ENCODE measurements around the gene ARFGEF2. TPM values are rescaled to one million over a fixed set of nuclear protein-coding genes. Genes with fewer than 3 reads are reported as not detected.

ARFGEF2 gene
- total and polyA plus RNA-seq, 8 donors, result 6.5 to 127 (median 33.6) TPM

GRCh38 chr20:49039854-49040253 lies 118.3 kb downstream of the ARFGEF2 start:
- Histone ChIP-seq H3K4me3 (no peak overlapping the region), H3K9me3 (no peaks in the 10 kb centered on the region), H3K36me3 (peaks cover 5 to 14% (median 12%) of the 10 kb centered on the region in 4 donors), H3K27me3 (no peaks in the 10 kb centered on the region), H3K4me1 (peaks cover 0 to 16% (median 4%) of the 10 kb centered on the region in 4 donors), H3K27ac (no peak overlapping the region)
- TF ChIP-seq POLR2AphosphoS5 (IDR thresholded peaks at IDR 0.05) (no peak), POLR2A (IDR thresholded peaks at IDR 0.05) (no peak), EP300 (IDR thresholded peaks at IDR 0.05) (no peak), CTCF (IDR thresholded peaks at IDR 0.05) (no peak)
- intact Hi-C loops (cut with DNase I; ENCODE audit: low total_unique reads), result no loop called here
- DNase-seq, result no peak
- 76 to 99% (median 97%) methylated on average over 5 of the region's 5 CpGs for WGBS, 5 donors

GRCh38 chr20:49043000-49043399 lies 121.5 kb downstream of the ARFGEF2 start:
- 90 to 97% (median 92%) methylated on average over 5 of the region's 5 CpGs for WGBS, 5 donors
- H3K27me3 ChIP-seq, result no peaks in the 10 kb centered on the region
- H3K27ac ChIP-seq, result no peak overlapping the region
- H3K4me1 ChIP-seq, result peaks cover 11 to 30% (median 20%) of the 10 kb centered on the region in 4 donors
- H3K9me3 ChIP-seq, result no peaks in the 10 kb centered on the region
- TF ChIP-seq POLR2A (IDR thresholded peaks at IDR 0.05), result no peak
- TF ChIP-seq CTCF (IDR thresholded peaks at IDR 0.05), result no peak
- TF ChIP-seq POLR2AphosphoS5 (IDR thresholded peaks at IDR 0.05), result no peak
- no peak for TF ChIP-seq EP300 (IDR thresholded peaks at IDR 0.05)
- no peak overlapping the region for H3K4me3 ChIP-seq
- no peaks in the 10 kb centered on the region for H3K36me3 ChIP-seq
- intact Hi-C loops (cut with DNase I; ENCODE audit: low total_unique reads), result no loop called here
- no peak for DNase-seq

GRCh38 chr20:49045440-49046086 lies 124.1 kb downstream of the ARFGEF2 start:
- H3K4me3 ChIP-seq, result peak overlapping the region; percentile 80 to 99 (median 93)
- TF ChIP-seq EP300 (IDR thresholded peaks at IDR 0.05) (peak; percentile 11), POLR2AphosphoS5 (IDR thresholded peaks at IDR 0.05) (no peak), CTCF (IDR thresholded peaks at IDR 0.05) (no peak), POLR2A (IDR thresholded peaks at IDR 0.05) (no peak)
- H3K9me3 ChIP-seq, result no peaks in the 10 kb centered on the region
- H3K27ac ChIP-seq, result peak overlapping the region; percentile 94 to 98 (median 97)
- no peaks in the 10 kb centered on the region for H3K36me3 ChIP-seq
- WGBS, 5 donors, result 5 to 8% (median 8%) methylated on average over 9 to 12 of the region's 12 CpGs
- DNase-seq, result peak; percentile 37 to 57
- intact Hi-C loops (cut with DNase I; ENCODE audit: low total_unique reads), result no loop called here
- no peaks in the 10 kb centered on the region for H3K27me3 ChIP-seq
- H3K4me1 ChIP-seq, result peaks cover 14 to 40% (median 22%) of the 10 kb centered on the region in 4 donors

- no peaks in the 10 kb centered on the region for H3K9me3 ChIP-seq
- H3K27ac ChIP-seq, result peak within 1 kb of the TSS; percentile 94 to 98 (median 97)
- H3K36me3 ChIP-seq, result peaks cover 0 to 2% (median under 1%) of the 10 kb centered on the region in 4 donors
- WGBS, 5 donors, result 0 to 1% (median 0%) methylated on average over 19 to 80 of the region's 80 CpGs
- peak; percentile 95 to 98 for DNase-seq
- TF ChIP-seq EP300 (IDR thresholded peaks at IDR 0.05), result no peak
- peak in 3 of 7 experiments; percentile 13 to 62 (median 50) for TF ChIP-seq CTCF (IDR thresholded peaks at IDR 0.05)
- peak in 1 of 4 donors; percentile 54 for TF ChIP-seq POLR2A (IDR thresholded peaks at IDR 0.05)
- peak; percentile 82 to 92 (median 91) for TF ChIP-seq POLR2AphosphoS5 (IDR thresholded peaks at IDR 0.05)
- peaks cover 14 to 40% (median 23%) of the 10 kb centered on the region in 4 donors for H3K4me1 ChIP-seq
- peak within 1 kb of the TSS; percentile 80 to 99 (median 93) for H3K4me3 ChIP-seq
- intact Hi-C loops (cut with DNase I; ENCODE audit: low total_unique reads), result no loop called here
- no peaks in the 10 kb centered on the region for H3K27me3 ChIP-seq
Observed at GRCh38 chr20:49046087-49046900, 124.8 kb downstream of the ARFGEF2 start, which contains the start of gene CSE1L. CSE1L (plus strand) TSS chr20:49046312; CDS start chr20:49058464, 12,152 bp downstream.

Measured in stomach (tissue), 9 donors.